HG02884 (cell line): ENCODE measurements around the gene KBTBD7.
A peak's percentile ranks its signal among the peaks of the same experiment; 100 is the strongest.

Experiments used
- ATAC-seq: cut with Tn5 transposase; IDR thresholded peaks from one replicate; pipeline ENCODE4 v1.9.1; 2021; ENCODE audit warnings: mild to moderate bottlenecking, moderate library complexity; ENCODE audit not compliant: unreplicated experiment

Gene KBTBD7

DNA sequence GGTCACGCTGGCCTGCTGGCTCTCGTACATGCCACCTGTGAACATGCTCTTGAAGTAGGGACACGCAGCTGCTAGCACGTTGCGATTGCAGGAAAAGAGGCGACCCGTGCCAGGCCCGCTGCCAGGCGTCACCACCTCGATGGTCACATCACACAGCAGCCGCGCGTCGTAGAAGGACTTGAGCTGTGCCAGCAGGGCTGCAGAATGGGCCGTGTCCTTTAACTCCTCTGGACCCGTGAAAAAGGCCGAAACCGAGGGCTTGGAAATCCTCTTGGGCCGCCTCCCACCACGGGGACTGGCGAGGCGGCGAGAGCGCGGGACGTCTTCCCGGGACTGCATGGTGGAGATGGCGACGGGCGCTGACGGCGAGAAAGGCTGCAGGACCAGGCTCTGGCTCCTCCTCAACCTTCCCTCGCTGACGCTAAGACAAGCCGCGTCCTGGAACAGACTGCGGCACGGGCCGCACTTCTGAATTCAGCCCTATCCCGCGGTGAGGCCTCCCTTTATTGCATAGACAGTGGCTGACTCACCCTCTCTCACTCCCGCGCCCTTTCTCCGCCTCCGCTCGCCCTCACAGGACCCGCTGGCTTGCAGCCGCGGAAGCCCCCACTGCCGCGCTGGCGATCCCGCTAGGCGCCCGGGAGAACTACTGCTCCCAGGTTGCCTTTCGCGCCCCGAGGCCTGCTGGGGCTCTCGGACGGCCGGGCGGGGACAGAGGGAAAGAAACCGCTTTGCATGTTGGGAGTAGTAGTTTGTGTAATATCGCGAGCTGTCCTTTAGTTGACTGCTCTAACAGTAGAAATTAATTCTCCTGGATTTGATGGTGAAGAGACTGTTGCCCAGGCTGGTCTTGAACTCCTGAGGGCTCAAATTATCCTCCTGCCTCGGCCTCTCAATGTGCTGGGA, at the start of gene KBTBD7:
TSS of gene KBTBD7 (minus strand) at position 651 of the 906 bp plus-strand sequence. CDS start at position 339, 312 bp downstream.
- peak; percentile 89 for ATAC-seq

GRCh38 chr13:41241626-41242025, 47.3 kb upstream of the KBTBD7 start:
- no peak for ATAC-seq

DNA sequence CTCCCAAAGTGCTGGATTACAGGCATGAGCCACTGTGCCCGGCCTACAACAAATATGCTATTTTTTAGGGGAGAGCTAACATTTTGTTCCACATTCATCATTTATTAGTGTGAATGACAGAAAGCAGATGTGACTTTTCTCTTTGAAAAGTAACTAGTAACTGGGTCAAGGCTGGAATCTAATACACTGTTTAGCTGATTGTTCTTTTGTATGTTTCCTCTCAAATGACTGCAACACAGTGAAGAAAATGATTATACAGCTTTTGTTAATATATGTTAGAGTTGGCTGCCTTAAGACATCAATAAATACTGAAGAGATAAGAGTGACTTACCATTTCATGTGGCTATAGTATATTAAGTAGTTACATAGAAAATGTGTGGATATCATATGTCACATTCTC, 42.0 kb upstream of the KBTBD7 start:
- ATAC-seq: no peak

GRCh38 chr13:41232578-41233480, 38.5 kb upstream of the KBTBD7 start:
- ATAC-seq: no peak

- ATAC-seq: no peak
Observed at GRCh38 chr13:41231786-41232185, 37.4 kb upstream of the KBTBD7 start.

GRCh38 chr13:41231025-41231677, 36.8 kb upstream of the KBTBD7 start:
- ATAC-seq: no peak

DNA sequence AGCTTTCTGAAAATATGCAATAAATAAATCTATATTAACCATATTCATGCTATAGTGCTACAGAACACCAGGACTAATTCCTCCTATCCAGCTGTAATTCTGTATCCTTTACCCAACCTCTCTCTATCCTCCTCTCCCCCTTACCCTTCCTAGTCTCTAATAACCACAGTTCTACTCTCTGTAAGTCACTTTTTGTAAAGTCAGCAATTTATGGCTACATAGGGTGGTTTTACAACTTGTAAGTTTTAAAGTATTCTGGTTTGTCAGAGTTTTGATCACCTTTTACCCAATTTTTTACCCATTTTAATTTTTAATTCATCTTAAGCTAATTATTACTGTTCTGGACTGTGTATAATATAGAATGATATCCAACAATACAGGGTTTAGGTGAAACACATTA, 35.0 kb upstream of the KBTBD7 start:
- ATAC-seq: no peak

- no peak for ATAC-seq
Observed at GRCh38 chr13:41224113-41225110, 30.0 kb upstream of the KBTBD7 start.

DNA sequence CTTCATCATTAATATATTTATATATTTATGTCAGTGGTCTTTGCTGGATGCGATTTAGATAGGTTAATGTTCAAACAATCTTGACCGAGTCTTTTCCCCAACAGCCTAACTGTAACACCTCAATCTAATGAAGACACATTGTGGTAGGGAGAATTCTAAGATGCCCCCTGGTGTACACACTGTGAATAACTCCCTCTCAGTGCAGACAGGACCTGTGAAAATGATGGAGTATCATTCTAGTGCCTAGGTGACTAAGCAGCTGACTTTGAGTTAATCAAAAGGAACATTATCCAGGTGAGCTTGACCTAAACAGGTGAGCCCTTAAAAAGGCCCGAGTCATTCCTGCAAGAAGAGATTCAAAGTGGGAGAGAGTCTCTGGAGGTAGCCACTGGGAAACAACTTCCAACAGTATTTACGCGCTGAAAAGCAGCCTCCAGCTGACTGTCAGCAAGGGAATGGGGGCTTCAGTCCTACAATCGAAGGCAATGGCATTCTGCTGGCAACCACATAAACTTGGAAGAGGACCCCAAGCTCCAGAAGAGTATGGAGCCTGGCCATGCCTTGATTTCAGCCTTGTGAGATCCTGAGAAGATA, 28.0 kb upstream of the KBTBD7 start:
- ATAC-seq: no peak

DNA sequence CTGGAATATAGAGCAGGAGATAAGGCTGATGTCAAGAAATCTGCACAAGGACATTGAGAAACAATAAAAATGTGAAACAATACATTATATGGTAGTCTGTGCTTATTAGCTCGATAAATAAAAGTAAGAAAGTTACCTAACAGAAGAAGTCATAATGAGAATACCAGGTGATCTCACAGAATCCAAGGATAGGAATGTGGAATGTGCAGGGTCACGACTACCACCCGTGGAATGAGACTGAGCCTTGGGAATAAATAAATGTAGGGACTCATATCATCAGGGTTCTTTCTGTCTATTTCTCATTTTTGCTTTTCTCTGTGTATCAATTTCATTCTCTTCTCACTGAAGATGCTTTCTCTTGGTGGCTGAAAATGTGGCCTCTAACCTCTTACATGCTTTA, 26.0 kb upstream of the KBTBD7 start:
- ATAC-seq: no peak

DNA sequence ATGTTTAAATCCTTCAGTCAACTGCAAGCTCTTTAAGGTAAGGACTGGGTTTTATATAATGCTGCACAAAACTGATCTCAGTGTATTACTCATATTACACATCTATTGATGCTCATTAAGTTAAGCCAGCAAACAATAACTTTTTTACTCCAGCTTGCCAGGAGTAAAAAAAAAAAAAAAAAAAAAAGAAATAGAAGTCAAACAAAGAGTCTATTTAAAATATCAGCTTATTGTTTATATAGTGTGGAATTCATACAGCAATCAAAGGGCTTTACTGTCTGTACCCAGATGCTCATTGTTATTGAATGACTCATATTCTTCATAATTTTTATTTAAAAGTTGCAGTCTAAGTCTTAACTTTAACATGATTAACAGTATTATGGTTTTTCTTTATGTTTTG, 21.8 kb upstream of the KBTBD7 start:
- ATAC-seq: no peak

GRCh38 chr13:41213919-41214318, 19.6 kb upstream of the KBTBD7 start:
- ATAC-seq: no peak

GRCh38 chr13:41213316-41213715, 18.9 kb upstream of the KBTBD7 start:
- ATAC-seq: no peak

- no peak for ATAC-seq
Observed at GRCh38 chr13:41212881-41213280, 18.5 kb upstream of the KBTBD7 start.

GRCh38 chr13:41211062-41211461, 16.7 kb upstream of the KBTBD7 start:
- no peak for ATAC-seq

DNA sequence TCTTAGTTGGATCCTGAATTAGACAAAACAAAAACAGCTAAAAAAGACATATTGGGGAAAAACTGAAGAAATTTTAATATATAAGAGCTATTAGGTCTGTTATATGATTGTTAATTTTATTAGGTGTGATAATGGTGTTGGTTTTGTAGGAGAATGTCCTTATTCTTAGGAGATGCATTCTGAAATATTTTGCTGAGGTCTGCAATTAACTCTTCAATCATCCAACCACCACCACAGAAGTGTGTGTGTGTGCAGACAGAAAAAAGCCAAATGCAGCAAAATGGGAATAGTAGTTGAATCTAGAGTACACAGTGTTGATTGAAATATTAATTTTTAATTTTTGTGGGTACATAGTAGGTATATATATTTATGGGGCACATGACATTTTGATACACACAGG, 12.1 kb upstream of the KBTBD7 start:
- ATAC-seq: no peak

DNA sequence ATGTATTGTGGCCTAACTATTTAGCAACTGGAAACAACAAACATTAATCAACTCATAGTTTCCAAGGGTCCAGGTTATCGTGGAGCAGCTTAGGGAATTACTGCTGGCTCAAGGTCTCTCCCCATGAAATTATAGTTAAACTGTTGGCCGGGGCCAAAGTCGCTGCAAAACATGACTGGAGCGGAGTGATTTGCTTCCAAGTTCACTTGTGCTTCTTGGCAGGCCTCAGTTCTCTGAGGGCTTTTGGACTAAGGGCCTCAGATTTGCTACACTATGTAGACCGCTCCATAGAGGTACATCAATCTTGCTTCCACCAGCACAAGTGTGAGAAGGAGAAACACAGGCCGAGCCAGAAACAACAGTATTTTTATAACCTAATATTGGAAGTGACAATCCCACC, 9.4 kb upstream of the KBTBD7 start:
- ATAC-seq: no peak

- ATAC-seq: no peak
Observed at GRCh38 chr13:41200126-41200525, 5.8 kb upstream of the KBTBD7 start.

GRCh38 chr13:41199526-41199925, 5.2 kb upstream of the KBTBD7 start:
- ATAC-seq: peak; percentile 79

GRCh38 chr13:41199079-41199478, 4.7 kb upstream of the KBTBD7 start:
- no peak for ATAC-seq
